SK-N-SH (cell line): ENCODE results near the gene IL9R.
"Not testable (repeated sequence)": the region's sequence is repeated elsewhere in the genome, so short reads cannot be mapped to it uniquely, and the experiment has no call there.

Source experiments
- EP300 ChIP-seq, 2 experiments: IDR thresholded peaks; 2 replicates each; pipeline versions ENCODE4 v1.4.0 to v1.6.1; 2012; ENCODE audit warnings: borderline replicate concordance in 1 of 2, low read depth in 1 of 2, low read length in 1 of 2
- SIN3A ChIP-seq: IDR thresholded peaks from 2 replicates; pipeline ENCODE4 v1.6.1; 2012; ENCODE audit warnings: low read depth, mild to moderate bottlenecking, low read length, moderate library complexity, borderline replicate concordance
- TEAD4 ChIP-seq: IDR thresholded peaks from 2 replicates; pipeline ENCODE4 v1.4.0; 2012; ENCODE audit warnings: mild to moderate bottlenecking, borderline replicate concordance; ENCODE audit not compliant: insufficient read depth
- TF ChIP-seq, protein P1 (sequence below): fragments of 200-600 bp; sonication (generic); IDR thresholded peaks from 2 replicates; pipeline ENCODE4 v1.6.1; 2017; ENCODE audit warnings: antibody characterized with exemption, mild to moderate bottlenecking, moderate library complexity
- TF ChIP-seq, protein P2 (sequence below): IDR thresholded peaks from 2 replicates; pipeline ENCODE4; 2012

DNA sequence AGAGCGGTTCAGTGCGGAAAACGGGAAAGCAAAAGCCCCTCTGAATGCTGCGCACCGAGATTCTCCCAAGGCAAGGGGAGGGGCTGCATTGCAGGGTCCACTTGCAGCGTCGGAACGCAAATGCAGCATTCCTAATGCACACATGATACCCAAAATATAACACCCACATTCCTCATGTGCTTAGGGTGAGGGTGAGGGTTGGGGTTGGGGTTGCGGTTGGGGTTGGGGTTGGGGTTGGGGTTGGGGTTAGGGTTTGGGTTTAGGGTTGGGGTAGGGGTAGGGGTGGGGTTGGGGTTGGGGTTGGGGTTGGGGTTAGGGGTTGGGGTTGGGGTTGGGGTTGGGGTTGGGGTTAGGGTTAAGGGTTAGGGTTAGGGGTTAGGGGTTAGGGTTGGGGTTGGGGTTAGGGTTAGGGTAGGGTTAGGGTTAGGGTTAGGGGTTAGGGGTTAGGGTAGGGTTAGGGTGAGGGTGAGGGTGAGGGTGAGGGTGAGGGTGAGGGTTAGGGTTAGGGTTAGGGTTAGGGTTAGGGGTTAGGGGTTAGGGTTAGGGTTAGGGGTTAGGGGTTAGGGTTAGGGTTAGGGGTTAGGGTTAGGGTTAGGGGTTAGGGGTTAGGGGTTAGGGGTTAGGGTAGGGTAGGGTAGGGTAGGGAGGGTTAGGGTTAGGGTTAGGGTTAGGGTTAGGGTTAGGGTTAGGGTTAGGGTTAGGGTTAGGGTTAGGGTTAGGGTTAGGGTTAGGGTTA is 32.4 kb downstream of the IL9R start:
- TF ChIP-seq, protein P1, sequence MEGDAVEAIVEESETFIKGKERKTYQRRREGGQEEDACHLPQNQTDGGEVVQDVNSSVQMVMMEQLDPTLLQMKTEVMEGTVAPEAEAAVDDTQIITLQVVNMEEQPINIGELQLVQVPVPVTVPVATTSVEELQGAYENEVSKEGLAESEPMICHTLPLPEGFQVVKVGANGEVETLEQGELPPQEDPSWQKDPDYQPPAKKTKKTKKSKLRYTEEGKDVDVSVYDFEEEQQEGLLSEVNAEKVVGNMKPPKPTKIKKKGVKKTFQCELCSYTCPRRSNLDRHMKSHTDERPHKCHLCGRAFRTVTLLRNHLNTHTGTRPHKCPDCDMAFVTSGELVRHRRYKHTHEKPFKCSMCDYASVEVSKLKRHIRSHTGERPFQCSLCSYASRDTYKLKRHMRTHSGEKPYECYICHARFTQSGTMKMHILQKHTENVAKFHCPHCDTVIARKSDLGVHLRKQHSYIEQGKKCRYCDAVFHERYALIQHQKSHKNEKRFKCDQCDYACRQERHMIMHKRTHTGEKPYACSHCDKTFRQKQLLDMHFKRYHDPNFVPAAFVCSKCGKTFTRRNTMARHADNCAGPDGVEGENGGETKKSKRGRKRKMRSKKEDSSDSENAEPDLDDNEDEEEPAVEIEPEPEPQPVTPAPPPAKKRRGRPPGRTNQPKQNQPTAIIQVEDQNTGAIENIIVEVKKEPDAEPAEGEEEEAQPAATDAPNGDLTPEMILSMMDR: not testable (repeated sequence)
- TF ChIP-seq TEAD4; EP300 (IDR thresholded peaks at IDR 0.05; ENCODE audit: borderline replicate concordance in 1 of 2, low read depth in 1 of 2, low read length in 1 of 2); SIN3A: not testable (repeated sequence)
- TF ChIP-seq, protein P2, sequence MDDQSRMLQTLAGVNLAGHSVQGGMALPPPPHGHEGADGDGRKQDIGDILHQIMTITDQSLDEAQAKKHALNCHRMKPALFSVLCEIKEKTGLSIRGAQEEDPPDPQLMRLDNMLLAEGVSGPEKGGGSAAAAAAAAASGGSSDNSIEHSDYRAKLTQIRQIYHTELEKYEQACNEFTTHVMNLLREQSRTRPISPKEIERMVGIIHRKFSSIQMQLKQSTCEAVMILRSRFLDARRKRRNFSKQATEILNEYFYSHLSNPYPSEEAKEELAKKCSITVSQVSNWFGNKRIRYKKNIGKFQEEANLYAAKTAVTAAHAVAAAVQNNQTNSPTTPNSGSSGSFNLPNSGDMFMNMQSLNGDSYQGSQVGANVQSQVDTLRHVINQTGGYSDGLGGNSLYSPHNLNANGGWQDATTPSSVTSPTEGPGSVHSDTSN: not testable (repeated sequence)
